ENCODE data around the gene ITIH5.

Gene ITIH5

DNA sequence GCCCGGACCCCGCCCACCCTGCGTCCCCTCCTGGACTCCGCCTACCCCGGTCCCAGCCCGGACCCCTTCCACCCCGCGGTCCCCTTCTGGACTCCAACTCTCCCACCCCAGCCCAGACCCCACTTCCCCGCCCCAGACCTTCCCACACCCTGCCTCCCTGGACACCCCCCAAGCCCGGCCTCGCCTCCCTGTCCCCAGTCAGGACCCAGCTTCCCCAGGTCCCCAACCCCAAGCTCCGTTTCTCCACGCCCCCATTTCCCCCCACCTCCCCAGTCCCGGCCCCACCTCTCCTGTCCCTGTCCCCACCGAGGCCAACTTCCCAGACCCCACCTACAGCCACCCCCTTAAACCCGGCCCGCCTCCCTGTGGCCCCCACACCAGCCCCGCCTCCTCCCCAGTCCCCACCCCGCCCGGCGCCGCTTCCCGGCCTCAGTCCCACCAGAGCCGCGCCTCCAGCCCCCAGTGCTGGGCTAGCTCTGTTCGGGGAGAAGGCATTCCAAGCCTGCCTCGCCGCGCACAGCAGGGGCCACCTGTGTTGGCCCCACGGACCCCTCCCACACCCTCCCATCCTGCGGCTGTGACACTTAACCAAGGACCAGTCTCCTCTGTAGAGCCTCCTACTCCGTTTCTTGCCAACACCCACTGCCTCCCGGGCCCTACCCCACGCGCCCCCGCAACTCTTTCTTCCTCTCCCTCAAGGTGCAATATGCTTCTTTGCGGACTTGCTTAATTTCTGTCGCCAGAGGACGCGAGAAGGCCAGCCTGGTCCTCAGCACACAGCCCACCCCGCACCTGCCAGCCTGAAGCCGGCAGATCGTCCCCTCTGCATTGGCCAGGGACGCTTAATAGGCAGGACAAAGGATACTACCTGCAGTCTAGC is 736 bp upstream of the ITIH5 start:
- H3K36me3 ChIP-seq (replicated peaks; ENCODE audit: insufficient read depth, low read length), result no peaks in the 10 kb centered on the region
- TF ChIP-seq EZH2 (optimal IDR thresholded peaks at IDR 0.05; ENCODE audit: low read depth, low read length) (no peak), CTCF (IDR thresholded peaks at IDR 0.05; ENCODE audit: low read length) (no peak), EZH2phosphoT487 (IDR thresholded peaks at IDR 0.05; ENCODE audit: low read length) (no peak)
- no peaks in the 10 kb centered on the region for H3F3A ChIP-seq (ENCODE audit: insufficient read depth, low read length)
- no peaks in the 10 kb centered on the region for H3K79me2 ChIP-seq (ENCODE audit: low read length)
- no peaks in the 10 kb centered on the region for H3K4me1 ChIP-seq (ENCODE audit: low read length)
- no peak overlapping the region for H3K4me2 ChIP-seq (ENCODE audit: low read depth, low read length)
- H3K9me3 ChIP-seq (replicated peaks; ENCODE audit: insufficient read depth, low read length), result no peaks in the 10 kb centered on the region
- no peak for DNase-seq
- no peak overlapping the region for H3K9ac ChIP-seq (ENCODE audit: low read length)
- H2AFZ ChIP-seq (ENCODE audit: low read length), result no peak overlapping the region
- no peaks in the 10 kb centered on the region for H4K20me1 ChIP-seq (ENCODE audit: insufficient read depth, low read length)
- H3K4me3 ChIP-seq (ENCODE audit: low read length), result no peak overlapping the region
- no peak overlapping the region for H3K27ac ChIP-seq (ENCODE audit: low read length)
- no peaks in the 10 kb centered on the region for H3K9me2 ChIP-seq (replicated peaks; ENCODE audit: insufficient read depth, low read length)
- H3K27me3 ChIP-seq (replicated peaks; ENCODE audit: insufficient read depth, low read length), result no peaks in the 10 kb centered on the region

DNA sequence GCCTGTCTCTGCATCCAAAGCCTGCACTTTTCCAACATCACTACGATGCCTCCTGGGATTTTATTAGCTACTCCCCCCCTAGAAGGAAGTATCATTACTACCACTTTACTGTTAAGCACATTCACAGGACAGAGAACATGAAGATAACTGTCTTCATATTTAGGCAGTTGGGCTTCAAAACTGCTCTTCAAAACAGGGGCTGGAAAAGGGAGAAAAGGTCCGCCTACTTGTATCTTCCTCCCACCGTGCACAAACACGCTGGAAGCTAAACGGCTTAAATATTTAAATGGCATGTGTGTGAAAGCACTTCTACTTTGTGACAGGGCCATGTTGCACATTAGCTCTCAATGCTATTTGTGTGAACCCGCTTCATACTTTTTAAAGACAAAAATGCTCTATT is 999 bp downstream of the ITIH5 start:
- Histone ChIP-seq H3K9ac (ENCODE audit: low read length) (no peak overlapping the region), H3K79me2 (ENCODE audit: low read length) (no peaks in the 10 kb centered on the region), H3K4me1 (ENCODE audit: low read length) (no peaks in the 10 kb centered on the region), H3F3A (ENCODE audit: insufficient read depth, low read length) (no peaks in the 10 kb centered on the region), H3K27me3 (replicated peaks; ENCODE audit: insufficient read depth, low read length) (no peaks in the 10 kb centered on the region), H2AFZ (ENCODE audit: low read length) (no peak overlapping the region), H3K4me2 (ENCODE audit: low read depth, low read length) (no peak overlapping the region), H3K9me3 (replicated peaks; ENCODE audit: insufficient read depth, low read length) (no peaks in the 10 kb centered on the region), H3K36me3 (replicated peaks; ENCODE audit: insufficient read depth, low read length) (no peaks in the 10 kb centered on the region), H4K20me1 (ENCODE audit: insufficient read depth, low read length) (no peaks in the 10 kb centered on the region), H3K27ac (ENCODE audit: low read length) (no peak overlapping the region), H3K9me2 (replicated peaks; ENCODE audit: insufficient read depth, low read length) (no peaks in the 10 kb centered on the region), H3K4me3 (ENCODE audit: low read length) (no peak overlapping the region)
- DNase-seq, result no peak
- no peak for TF ChIP-seq EZH2 (optimal IDR thresholded peaks at IDR 0.05; ENCODE audit: low read depth, low read length)
- TF ChIP-seq EZH2phosphoT487 (IDR thresholded peaks at IDR 0.05; ENCODE audit: low read length), result no peak
- TF ChIP-seq CTCF (IDR thresholded peaks at IDR 0.05; ENCODE audit: low read length), result no peak

DNA sequence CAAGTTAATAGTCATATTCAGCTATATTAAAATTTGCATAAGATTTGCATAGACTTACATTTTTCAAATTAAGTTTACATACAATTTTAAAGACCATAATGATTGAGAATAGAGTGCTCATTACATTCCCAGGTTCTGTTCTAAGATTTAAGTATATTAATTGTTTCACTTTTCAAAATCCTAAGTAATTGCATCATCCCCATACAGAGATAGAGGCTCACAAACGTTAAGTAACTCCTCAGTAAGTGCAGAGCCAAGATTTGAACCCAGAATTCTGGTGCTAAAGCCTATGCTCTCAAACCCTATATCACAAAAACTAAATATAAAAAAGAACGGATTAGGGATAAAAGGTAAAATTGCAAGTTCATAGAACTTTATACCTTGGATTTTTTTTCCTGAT is 2.1 kb downstream of the ITIH5 start:
- no peaks in the 10 kb centered on the region for H3F3A ChIP-seq (ENCODE audit: insufficient read depth, low read length)
- H3K4me2 ChIP-seq (ENCODE audit: low read depth, low read length), result no peak overlapping the region
- no peak overlapping the region for H3K4me3 ChIP-seq (ENCODE audit: low read length)
- no peaks in the 10 kb centered on the region for H3K9me2 ChIP-seq (replicated peaks; ENCODE audit: insufficient read depth, low read length)
- no peaks in the 10 kb centered on the region for H3K9me3 ChIP-seq (replicated peaks; ENCODE audit: insufficient read depth, low read length)
- H3K36me3 ChIP-seq (replicated peaks; ENCODE audit: insufficient read depth, low read length), result no peaks in the 10 kb centered on the region
- TF ChIP-seq CTCF (IDR thresholded peaks at IDR 0.05; ENCODE audit: low read length) (no peak), EZH2 (optimal IDR thresholded peaks at IDR 0.05; ENCODE audit: low read depth, low read length) (no peak), EZH2phosphoT487 (IDR thresholded peaks at IDR 0.05; ENCODE audit: low read length) (no peak)
- H3K4me1 ChIP-seq (ENCODE audit: low read length), result no peaks in the 10 kb centered on the region
- H3K27me3 ChIP-seq (replicated peaks; ENCODE audit: insufficient read depth, low read length), result no peaks in the 10 kb centered on the region
- H3K27ac ChIP-seq (ENCODE audit: low read length), result no peak overlapping the region
- no peaks in the 10 kb centered on the region for H4K20me1 ChIP-seq (ENCODE audit: insufficient read depth, low read length)
- H2AFZ ChIP-seq (ENCODE audit: low read length), result no peak overlapping the region
- DNase-seq, result no peak
- no peak overlapping the region for H3K9ac ChIP-seq (ENCODE audit: low read length)
- no peaks in the 10 kb centered on the region for H3K79me2 ChIP-seq (ENCODE audit: low read length)

All from MM.1S (cell line).